SKM-1 treated with dmso at 0.1 percent for 144 hours (cell line): ENCODE results near the gene DNASE1L1.
A peak's percentile ranks its signal among the peaks of the same experiment; 100 is the strongest.

ENCODE experiments used
- DNase-seq: peaks from one replicate; lab custom pipeline; 2025; ENCODE audit not compliant: unreplicated experiment; lab: John Stamatoyannopoulos, UW

DNASE1L1 gene, protein sequence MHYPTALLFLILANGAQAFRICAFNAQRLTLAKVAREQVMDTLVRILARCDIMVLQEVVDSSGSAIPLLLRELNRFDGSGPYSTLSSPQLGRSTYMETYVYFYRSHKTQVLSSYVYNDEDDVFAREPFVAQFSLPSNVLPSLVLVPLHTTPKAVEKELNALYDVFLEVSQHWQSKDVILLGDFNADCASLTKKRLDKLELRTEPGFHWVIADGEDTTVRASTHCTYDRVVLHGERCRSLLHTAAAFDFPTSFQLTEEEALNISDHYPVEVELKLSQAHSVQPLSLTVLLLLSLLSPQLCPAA

DNA sequence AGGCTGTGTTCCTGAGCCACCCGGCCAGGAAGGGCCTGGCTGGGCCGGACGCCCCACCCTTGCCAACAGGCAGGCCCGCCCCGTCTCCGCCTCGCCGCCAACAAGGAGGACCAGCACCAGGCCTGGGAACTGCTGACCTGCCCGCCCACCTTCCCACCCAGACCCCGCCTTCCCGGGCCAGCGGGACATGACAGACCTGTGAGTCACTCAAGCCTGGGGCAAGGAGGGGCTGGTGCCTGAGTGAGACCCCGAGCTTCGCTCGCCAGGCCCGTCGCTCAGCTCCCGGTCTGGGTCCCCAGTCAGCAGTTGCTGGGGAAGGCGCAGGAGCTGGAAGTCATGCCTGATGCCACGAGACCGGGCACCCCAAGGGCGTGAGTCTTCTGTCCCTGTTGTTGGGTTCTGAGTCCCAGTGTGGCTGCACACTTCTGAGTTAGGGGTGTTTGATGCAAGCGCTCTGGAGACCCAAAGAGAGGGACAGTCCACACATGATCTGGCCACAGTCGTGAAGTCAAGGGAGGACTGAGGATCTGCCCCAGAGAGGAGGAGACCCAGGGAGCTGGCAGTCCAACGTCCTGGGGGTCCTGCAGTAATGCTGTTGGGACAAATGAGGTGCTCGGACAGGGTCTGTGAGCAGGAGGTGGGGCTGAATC lies at the start of gene DNASE1L1:
TSS of gene DNASE1L1 (minus strand) at position 33 of the 650 bp plus-strand sequence. CDS start 3,686 bp downstream, outside the sequence.
- DNase-seq, result peak; percentile 62

DNA sequence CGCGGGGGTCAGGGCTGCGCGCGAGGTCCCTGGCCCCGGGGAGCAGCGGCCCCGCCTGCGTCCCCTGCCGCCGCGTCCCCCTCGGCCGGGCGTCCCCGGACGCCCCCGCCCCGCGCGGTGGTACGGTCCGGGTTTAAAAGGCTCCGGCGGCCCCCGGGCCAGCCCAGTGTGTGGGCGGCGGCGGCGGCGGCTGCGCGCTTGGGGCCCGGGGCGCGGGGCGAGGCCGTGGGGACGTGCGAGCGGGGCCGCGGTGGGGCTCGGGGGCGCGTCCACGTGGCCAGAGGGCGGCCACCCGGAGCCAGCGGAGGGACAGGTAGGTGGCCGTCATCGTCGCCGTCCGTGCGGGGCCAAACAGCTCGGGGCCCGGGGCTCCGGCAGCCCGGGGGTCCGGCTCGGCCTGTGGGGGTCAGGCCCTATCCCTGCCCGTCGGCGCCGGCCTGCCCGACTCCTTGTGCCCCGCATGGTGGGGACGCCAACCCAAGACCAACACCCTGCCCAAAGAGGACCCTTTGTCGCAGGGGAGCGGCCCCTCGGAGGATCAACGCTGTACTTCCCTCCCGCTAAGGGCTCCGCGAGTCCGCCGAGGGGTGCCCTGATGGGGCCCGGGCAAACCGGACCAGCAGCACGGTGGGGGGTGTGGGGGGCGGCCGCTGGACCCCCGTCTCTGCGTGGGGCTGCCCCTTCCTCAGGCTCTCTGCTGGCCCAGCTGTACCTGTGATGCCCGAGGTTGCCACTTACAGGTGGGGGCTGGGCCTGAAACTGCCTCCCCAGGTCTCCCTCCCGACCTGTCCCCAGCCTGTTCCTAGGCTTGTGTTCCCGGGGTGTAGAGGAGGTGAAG lies 49.3 kb upstream of the DNASE1L1 start, which contains the start of gene PLXNA3:
TSS of gene PLXNA3 (plus strand) at position 166 of the 838 bp plus-strand sequence. CDS start 1,903 bp downstream, outside the sequence.
- no peak for DNase-seq

DNA sequence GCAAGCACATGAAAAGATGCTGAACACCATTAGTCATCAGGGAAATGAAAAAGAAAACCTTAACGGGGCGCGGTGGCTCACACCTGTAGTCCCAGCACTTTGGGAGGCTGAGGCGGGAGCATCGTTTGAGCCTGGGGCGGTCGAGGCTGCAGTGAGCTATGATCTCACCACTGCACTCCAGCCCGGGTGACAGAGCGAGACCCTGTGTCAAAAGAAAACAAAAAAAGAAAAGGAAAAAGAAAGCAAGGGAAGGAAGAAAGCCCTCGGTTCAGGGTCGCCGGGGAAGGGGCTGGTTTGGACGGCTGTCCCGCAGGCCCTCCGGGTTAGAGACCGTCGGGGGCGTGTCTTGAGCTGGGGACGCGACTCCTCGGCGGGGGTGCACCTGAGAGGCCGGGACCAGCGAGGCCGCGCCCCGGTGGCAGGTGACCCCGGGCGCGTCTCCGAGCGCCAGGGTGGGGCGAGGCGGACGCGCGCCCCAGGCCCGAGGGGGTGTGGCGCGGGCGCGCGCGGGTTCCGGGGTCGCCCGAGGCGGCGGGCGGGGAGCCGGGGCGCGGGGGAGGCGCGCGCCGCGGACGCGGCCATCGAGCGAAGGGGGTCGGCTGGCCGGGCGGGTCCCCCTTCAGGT lies 48.5 kb upstream of the DNASE1L1 start:
- no peak for DNase-seq

DNA sequence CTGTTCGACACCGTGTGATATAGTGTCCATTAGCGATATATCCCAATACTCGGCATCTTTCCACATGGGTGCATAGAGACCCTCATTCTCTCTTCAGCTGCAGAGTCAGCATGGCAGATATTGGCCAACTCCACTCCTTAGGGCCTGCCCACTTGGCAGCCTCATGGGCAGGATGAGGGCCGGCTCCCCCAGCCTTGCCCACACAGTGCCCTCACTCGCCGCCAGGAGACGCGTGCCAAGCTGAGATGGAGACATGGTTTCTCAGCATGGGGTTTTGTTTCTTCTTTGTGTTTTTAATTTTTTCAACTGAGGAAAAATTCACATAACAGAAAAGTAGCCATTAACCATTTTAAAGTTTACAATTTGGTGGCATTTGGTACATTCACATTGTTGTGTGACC lies 43.8 kb upstream of the DNASE1L1 start:
- no peak for DNase-seq

DNA sequence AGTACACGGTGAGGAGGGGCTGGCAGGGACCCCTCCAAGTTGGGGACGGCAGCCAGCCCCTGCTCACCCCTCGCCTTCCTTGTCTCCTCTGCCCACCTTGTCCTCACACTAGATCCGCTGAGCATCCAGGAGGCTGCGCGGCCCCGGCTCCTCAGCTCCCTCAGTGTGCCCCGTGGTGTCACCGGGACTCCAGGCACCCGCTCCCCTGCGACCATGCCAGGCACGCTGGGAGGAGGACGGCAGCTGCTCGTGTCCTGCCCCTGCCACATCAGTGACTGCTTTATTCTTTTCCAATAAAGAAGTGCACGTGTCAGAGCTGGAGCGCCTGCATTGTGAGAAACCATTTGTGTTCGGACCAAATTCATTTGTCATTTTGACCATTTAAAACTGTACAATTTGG lies 41.3 kb upstream of the DNASE1L1 start:
- DNase-seq, result no peak

DNA sequence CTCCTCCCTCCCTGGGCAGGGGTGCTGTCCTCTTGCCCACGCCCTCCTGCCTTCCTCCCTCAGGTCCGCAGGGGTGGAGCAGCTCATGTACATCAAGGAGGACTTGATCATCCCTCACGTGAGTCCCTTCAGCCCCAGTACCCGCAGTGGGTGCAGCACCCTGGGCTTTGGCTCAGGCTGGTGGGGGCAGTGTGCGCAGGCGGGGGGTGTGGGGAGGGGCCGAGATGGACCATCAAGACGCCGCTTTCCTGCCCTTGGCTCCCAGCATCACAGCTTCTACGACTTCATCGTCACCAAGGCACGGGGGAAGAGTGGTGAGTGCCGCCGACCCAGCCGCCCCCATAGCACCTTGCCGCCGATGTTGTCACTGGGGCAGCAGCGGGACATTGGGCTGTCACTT lies 40.6 kb upstream of the DNASE1L1 start:
- DNase-seq, result no peak

DNA sequence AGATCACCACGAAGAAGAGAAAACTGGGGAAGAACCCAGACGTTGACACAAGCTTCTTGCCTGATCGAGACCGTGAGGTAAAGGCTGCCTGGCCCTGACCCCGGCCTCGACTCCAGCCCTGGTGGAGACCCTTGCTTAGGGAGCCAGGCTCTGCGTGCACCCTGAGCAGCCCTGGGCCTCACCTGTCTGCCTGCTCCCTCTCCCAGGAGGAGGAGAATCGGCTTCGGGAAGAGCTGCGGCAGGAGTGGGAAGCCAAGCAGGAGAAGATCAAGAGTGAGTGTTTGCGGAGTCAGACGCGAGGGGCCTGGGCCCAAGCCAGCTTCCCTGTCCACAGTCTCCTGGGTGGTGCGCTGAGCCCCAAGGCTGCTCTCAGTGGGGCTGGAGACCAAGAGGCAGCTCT lies 39.4 kb upstream of the DNASE1L1 start:
- no peak for DNase-seq

DNA sequence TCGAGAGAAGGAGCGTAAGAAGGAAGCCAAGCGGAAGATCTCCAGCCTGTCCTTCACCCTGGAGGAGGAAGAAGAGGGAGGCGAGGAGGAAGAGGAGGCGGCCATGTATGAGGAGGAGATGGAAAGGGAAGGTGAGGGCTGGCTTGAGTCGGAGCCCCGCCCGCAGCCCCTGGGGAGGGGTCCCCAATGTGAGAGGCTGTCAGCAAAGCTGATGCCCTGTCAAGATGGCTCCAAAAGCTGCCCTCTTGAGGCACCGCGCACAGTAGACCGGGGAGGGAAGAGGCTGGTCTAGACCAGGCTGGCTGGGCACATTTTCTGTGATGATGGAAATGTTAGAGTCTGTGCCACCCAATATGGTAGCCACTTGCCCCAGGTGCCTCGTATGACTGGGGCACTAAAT lies 37.4 kb upstream of the DNASE1L1 start:
- no peak for DNase-seq

DNA sequence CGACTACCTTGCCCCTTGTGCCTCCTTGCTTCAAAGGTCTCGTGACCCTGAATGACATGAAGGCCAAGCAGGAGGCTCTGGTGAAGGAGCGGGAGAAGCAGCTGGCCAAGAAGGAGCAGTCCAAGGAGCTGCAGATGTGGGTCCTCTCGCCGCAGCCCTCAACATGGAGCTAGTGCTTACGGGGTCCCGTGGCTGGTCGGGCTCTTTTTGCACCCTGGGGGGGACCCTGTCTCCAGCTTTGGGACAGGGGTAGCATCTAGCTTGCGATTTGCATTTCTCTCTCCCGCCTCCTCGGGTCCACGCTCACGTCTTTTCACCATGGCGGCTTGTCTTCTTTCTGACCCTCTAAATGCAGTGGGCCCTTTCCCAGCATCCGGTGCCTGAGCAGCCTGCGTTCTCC lies 36.7 kb upstream of the DNASE1L1 start:
- no peak for DNase-seq

DNA sequence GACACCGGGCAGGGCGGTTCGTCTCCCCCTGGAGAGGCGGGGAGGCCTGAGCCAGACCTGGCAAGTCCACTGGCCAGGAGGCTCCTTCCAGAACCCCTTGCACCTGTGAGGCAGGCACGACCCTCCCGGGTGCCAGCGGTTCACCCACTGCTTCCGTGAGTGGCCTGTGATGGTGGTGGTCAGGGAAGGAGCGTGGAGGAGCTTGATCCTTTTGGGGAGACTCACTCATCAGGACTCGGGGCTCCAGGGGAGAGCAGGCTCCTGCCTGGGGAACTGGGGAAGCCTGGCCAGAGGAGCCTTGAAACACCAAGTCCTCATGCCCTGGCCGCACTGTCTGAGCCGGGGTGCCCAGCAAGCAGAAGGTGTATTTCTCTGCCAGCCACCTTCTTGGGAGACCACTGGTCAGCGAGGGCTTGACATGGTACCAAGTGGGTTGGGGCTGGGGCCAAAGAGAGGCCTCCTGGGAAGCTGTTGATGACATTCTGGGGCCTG lies 35.7 kb upstream of the DNASE1L1 start:
- DNase-seq, result no peak

DNA sequence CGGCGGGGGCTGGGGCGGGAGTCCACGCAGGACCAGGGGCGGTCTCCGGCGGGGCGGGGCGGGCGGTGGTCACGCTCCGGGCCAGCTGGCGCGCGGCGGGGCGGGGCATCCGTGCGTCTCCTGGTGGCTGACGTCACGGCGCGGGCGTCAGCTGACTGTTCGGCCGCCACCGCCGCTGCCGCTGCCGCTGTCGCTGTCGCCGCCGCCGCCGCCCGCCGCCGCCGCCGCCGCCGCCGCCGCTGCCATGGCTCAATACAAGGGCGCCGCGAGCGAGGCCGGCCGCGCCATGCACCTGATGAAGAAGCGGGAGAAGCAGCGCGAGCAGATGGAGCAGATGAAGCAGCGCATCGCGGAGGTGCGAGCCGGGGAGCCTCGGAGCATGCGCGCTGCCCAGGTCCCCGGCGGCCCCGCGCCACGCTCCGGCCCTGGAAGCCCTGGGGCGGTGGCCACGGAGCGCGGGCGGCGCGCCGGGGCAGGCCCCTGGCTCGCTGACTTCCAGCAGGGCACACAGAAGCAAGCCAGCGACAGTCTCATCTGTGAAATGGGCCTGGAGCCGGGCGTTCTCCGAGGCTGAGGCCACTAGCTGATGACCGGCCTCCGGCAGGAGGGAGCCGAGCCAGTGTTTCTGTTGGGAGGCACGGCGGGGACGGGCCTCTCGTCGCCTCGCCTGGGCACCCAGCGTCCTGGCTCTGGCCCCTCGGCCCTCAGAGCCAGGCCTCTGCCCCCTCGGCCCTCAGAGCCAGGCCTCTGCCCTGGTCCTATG lies 35.1 kb upstream of the DNASE1L1 start, which contains the start of gene FAM50A:
TSS of gene FAM50A (plus strand) at position 150 of the 763 bp plus-strand sequence. CDS start at position 245, 95 bp downstream.
- peak; percentile 35 for DNase-seq

DNA sequence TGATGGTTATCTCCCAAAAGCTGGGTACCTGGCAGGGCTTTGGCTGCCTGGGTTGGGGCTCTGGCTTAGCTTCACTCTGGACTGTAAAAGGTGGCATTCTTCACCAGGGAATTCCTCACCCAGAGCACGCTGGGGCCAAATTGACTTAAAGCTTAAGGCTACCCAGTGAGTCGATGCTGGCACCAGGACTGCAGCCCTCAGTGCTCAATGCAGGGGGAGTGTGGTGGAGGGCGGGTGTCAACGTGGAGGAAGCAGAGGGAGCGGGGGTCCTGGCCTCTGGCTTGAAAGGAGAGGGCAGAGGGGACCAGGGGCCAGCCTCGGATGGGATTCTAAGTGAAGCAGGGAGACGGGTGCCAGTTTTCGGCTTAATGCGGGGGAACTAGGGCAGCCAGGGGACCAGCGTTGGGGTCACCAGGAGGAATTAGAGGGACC lies 34.4 kb upstream of the DNASE1L1 start:
- DNase-seq, result no peak

DNA sequence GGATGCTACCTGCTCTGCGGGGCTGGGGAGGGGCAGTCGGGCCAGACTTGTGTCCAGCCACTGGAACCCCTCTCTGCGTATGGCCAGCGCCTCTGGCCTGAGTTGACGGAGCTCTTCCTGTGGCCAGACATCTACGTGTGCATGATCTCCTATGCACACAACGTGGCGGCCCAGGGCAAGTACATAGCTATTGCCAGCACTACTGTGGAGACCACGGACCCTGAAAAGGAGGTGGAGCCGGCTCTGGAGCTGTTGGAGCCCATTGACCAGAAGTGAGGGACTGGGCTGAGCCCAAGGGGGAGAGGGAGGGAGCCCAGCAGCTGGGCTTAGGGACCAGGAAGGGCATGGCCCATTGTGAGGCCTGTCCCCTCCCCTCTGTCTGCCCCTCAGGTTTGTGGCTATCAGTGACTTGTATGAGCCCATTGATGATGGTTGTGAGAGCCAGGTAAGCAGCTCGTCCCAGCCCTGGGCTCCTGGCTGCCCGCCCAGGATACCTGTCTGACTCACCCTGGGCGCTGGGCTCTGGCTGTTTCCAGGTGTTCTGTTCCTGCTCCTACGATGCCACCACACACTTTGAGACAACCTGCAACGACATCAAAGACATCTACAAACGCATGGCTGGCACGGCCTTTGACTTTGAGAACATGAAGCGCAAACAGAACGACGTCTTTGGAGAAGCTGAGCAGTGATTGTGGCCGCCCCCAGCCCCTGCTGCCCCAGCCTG lies 33.1 kb upstream of the DNASE1L1 start:
- DNase-seq, result no peak

DNA sequence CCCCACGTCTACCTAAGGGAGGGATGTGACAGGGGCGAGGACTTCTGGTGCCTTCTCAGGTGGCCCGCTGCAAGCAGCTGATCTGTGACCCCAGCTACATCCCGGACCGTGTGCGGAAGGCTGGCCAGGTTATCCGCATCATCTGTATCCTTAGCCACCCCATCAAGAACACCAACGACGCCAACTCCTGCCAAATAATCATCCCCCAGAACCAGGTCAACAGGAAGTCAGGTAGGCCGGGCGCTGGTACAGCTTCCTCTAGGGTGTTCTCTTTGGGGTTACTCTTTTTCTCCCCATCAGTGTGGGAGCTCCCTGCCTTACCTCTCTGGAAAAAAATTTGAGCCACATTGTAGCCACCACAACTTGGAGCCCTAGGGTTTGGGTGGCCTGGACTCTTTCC lies 32.5 kb upstream of the DNASE1L1 start:
- DNase-seq, result no peak

DNA sequence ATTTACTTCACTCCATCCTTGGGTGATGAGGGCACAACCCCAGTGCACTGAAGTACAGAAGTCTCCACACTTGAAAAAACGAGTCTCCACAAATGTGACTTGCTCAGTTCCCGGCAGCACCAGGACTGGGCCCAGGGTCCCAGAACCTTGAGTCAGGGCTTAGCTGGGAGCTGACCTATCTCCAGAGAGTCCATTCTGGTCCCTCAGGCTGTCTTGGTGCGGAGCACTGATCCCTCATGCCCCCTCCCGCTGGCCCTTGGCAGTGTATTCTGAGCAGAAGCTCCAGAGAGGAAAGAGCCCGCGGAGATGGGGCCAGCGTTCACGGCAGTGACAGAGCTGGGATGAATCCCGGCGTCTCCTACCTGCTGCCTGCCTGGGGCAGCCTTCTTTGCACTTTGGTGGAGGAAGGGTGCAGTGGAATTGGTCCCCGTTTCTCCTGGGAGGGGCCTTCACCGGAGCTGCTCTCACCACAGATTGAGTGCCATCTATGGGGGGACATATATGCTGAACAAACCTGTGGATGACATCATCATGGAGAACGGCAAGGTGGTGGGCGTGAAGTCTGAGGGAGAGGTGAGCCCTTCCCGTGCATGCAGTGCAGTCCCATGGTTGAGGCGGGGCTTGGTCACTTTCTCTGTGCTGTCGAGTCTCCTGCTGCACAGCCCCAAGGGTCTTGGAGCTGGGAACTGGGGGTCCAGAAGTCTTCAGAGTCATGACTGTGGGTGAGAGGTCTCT lies 31.7 kb upstream of the DNASE1L1 start:
- no peak for DNase-seq

DNA sequence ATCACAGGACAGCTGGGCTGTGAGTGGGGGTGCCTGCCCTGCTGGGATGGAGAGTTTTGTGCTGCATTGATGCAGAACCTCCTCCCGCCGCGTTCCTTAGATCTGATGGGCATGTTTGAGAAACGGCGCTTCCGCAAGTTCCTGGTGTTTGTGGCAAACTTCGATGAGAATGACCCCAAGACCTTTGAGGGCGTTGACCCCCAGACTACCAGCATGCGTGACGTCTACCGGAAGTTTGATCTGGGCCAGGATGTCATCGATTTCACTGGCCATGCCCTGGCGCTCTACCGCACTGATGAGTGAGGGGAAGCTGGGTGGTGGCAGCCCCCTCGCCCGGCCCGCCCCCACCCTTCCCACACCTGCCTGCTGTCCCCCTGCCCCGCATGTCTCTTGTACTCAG lies 30.8 kb upstream of the DNASE1L1 start:
- no peak for DNase-seq

DNA sequence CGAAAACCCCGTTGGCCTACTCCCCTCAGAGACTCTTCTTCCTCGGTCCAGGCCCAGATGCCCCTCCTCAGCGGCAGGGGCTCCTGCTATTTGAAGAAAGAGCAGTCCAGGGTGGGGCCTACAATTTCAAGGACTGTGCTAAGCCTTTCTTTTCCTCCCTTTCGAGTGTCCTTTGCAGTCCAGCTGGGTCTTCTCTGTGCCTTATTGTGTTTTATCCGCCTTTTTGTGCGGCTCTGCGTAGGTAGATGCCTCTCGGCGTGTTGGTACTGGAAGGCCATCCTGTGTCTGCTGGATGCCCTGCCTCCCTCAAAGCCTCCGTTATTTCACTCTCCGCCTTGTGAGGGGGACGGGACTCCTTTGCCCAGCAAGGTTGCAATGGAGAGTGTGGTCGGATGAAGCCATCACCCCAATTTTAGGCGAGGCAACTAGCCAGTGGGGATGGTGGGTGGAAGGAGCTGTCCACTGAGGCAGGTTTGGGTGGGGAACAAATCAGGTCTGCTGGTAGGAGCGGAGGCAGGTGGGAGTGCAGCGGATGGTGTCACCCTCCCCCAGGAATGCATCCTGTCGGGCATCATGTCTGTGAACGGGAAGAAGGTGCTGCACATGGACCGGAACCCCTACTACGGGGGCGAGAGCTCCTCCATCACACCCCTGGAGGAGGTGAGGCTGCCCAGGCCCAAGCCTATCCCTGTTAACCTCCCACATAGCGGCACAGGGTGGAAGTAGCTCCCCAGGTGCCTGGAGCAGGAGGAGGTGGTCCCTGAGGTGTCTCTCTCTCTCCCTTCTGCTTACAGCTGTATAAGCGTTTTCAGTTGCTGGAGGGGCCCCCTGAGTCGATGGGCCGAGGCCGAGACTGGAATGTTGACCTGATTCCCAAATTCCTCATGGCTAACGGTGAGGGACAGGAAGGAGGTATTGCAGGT lies 29.2 kb upstream of the DNASE1L1 start:
- DNase-seq, result no peak
